ENCODE measurements around the gene UBE2E1.

GRCh38 chr3:23861689-23862088 is 55.9 kb downstream of the UBE2E1 start:
- TF ChIP-seq CTCF (conservative IDR thresholded peaks at IDR 0.05): no peak
- TF ChIP-seq EZH2 (IDR thresholded peaks at IDR 0.05; ENCODE audit: low read depth): no peak

Data from PC-9 (cell line).